ENCODE data around the gene CHMP4B. TPM values are rescaled to one million over a fixed set of nuclear protein-coding genes. Genes with fewer than 3 reads are reported as not detected.

Gene CHMP4B
- total RNA-seq = 41.8 and 43.2 TPM in 2 replicates

GRCh38 chr20:33810885-33811775 lies at the start of gene CHMP4B:
TSS of gene CHMP4B (plus strand) at chr20:33811348. CDS start at chr20:33811469, 121 bp downstream.

Other genes starting within 250 kb of the CHMP4B start
- gene C20orf144, start 149.0 kb upstream of the CHMP4B start, total RNA-seq = 0.18 TPM in 1 of 2 replicates, not detected in the other
- gene ACTL10, start 144.4 kb upstream of the CHMP4B start, total RNA-seq = 2.3 and 3.2 TPM in 2 replicates
- gene NECAB3, start 136.9 kb upstream of the CHMP4B start, total RNA-seq = 22.9 and 77.3 TPM in 2 replicates
- 7.4 and 7.5 TPM in 2 replicates for gene E2F1, start 125.0 kb upstream of the CHMP4B start, total RNA-seq
- gene PXMP4, start 91.0 kb upstream of the CHMP4B start, total RNA-seq = 6.3 and 9.4 TPM in 2 replicates
- 1.1 and 2.9 TPM in 2 replicates for gene ZNF341, start 79.4 kb upstream of the CHMP4B start, total RNA-seq
- gene RALY, start 182.6 kb downstream of the CHMP4B start, total RNA-seq = 95.4 and 96.2 TPM in 2 replicates